GM18868 (cell line): ENCODE data around the gene ODF2L.
"Not testable (repeated sequence)": the region's sequence is repeated elsewhere in the genome, so short reads cannot be mapped to it uniquely, and the experiment has no call there.

Experiments used
- ATAC-seq: cut with Tn5 transposase; IDR thresholded peaks from one replicate; pipeline ENCODE4 v1.9.1; 2021; ENCODE audit warnings: mild to moderate bottlenecking, moderate library complexity; ENCODE audit not compliant: unreplicated experiment

Gene ODF2L

DNA sequence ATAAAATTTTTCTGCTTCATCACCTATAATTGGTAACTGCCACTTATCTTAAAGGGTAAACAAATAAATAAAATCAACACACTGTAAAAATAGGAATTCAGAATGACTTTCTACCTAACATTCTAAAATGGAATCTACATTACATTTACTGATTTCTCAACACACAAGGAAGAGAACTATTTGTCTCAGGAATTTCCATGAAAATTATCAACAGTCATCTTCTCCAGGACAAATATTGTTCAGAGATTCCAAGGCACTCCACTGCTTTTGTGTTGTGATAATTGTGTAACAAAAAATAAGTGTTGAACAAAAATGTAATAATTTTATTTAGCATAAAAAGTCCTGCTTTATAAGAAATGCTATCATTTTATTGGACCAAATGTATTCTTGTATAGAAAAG, 7.3 kb downstream of the ODF2L start:
- ATAC-seq: no peak

DNA sequence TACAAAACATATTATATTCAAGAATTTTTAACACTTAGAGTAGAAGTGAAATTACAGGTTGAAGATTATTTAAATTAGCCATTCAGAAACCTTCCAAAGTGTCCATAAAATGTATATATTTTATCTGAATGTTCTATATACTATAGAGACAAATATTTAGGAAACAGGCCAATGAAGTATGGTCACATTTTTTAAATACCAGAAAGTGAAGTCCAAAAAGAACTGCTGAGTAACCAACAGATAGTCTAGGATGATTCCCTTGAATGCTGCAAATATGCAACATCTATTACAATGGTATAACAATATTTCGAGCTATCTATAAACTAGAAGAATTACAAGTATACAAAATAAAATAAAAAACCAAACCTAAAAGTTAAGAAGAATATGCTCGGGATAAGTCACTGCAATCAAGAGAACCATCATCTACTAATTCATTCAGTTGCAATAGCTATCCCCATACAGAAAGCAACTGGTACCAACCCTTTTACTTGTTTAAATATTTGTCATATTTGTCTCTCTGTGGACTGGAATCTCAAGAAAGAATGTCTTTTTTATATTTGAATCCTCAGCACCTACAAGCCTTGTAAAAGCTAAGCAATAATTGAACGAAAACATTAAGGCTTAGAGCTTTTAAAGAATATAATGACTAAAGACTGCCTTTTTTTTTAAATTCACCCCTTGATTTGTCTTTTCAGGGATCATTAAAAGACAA, 8.1 kb downstream of the ODF2L start:
- ATAC-seq: no peak

DNA sequence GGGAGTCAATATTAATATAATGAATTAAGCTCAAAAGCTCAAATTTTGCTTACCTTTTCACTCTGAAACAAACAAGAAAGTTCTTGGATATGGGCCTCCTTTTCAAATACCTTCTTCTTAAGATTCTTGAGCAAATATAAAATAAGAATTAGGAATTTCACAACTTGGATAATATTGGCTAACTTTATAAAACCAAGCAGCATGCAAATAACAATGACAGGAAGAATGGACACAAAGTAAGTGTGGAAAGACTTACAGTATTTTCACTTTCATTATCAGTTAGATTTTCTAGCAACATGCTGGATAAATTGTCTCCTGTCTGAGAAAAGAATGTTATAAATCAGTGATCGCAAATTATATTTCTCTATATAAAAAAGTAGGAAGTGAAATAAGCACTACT, 13.2 kb downstream of the ODF2L start:
- peak; percentile 78 for ATAC-seq

DNA sequence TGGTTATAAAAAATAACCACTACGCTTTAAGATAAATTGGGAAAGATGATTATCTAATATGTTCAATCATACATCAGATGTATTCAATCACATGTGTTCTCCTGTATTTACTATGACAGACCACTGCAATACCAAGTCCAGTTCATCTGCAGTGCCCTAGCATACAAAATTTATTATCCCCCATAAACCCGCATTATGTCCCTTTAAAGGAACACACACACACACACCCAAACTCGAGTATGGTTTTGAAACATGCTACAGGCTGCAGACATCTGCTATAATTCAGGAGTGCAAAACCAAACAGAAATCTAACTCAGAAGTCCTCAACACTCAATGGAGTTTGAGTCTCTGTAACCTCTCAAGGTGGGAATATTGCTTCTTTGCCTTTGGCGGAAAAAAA, 14.9 kb downstream of the ODF2L start:
- ATAC-seq: no peak

DNA sequence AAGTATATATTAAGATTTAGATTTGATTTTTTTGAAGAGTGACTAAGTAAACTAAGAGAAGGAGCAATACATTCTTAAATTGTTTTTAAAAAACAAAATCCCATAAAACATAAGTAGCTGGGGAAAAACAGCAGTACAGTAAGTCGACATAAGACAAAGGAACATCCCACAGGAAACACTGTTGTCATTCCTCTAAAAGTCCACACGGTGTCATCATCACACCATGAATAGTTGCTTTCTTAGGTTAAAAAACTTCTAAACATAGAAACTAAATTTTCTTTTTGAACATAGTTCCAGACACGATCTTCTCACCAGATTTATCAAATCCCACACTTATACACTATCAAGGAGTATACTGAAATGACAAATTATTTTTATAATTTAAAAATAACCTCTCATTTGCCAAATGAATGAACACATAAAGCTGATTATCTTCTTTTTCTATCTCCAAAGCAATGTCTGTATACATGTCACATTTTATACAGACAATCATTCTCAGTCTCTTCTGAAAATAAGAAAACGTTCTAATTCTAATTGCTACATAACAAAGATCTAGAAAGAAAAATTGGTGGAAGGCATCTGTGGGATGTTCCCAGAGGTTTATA, 15.8 kb downstream of the ODF2L start:
- ATAC-seq: peak; percentile 74

DNA sequence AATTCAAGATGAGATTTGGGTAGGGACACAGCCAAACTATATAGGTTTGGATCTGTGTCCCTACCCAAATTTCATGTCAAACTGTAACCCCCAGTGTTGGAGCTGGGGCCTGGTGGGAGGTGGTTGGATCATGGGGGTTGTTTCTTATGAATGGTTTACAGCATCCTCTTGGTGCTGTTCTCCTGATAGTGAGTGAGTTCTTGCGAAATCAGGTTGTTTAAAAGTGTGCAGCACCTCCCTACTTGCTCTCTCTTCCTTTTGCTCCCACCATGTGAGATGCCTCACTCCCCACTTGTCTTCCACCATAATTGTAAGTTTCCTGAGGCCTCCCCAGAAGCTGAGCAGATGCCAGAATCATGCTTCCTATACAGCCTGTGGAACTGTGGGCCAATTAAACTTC, 17.3 kb downstream of the ODF2L start:
- ATAC-seq: no peak

DNA sequence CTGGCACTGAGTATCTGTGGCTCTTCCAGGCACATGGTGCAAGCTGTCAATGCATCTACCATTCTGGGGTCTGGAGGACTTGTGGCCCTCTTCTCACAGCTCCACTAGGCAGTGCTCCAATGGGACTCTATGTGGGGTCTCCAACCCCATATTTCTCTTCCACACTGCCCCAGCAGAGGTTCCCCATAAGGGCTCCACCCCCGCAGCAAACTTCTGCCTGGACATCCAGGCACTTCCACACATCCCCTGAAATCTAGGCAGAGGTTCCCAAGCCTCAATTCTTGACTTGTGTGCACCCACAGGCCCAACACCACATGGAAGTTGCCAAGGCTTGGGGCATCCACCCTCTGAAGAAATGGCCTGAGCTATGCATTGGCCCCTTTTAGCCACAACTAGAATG, 18.8 kb downstream of the ODF2L start:
- ATAC-seq: no peak

DNA sequence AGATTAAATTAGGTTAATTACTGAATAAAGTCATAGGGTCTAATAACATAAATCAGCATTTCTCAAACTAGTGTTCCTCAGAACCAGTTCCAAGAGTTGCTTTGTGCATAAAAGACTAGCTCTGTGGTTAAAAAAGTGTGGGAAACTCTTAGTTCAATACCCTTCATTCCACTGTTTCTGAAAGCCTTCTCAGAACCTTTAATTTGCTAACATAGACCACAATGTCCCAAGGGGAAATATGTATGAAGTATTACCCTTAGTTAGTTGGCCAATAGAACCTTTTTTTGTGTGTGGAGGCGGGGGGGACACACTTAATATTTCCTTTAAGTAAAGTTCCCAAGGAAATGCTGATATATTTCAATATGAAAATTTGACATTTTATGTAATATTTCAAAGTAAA, 20.4 kb downstream of the ODF2L start:
- no peak for ATAC-seq

DNA sequence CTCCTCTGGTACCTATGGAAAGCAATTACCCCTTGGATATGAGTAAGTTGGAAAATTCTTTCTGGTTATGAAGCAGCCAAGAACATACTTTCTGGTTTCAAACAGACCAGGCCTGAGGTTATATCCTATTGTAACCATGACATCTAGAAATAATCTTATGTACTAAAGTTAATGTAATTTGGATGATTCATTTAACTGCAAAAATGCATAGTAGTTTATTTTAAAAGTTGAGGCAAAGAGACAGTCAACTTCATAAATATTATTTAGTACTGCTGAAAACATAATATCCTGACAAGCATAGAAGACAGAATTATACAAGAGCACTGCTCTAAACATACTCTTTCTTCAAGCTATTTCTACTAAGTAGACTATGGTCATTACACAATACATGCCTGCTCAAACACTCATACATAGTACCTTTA, 25.5 kb downstream of the ODF2L start:
- ATAC-seq: no peak

DNA sequence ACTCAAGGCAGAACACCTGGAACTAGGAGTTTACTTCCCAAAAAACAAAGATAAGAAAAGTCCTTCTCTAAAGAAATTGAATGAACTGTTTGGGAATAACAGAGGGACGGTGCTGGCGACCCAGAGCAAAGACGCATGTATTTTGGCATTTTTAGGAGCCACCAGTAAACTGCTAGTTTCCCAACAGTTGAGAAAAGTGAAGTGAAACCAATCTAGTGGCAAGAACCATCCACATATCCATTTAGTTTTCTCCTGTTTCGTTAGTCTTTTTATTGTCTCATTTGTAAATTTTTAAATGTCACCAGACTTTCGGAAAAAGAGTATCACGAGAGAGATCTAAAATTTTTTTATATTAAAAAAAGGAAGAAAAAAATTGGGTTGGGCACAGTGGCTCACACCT, 30.2 kb downstream of the ODF2L start:
- no peak for ATAC-seq

DNA sequence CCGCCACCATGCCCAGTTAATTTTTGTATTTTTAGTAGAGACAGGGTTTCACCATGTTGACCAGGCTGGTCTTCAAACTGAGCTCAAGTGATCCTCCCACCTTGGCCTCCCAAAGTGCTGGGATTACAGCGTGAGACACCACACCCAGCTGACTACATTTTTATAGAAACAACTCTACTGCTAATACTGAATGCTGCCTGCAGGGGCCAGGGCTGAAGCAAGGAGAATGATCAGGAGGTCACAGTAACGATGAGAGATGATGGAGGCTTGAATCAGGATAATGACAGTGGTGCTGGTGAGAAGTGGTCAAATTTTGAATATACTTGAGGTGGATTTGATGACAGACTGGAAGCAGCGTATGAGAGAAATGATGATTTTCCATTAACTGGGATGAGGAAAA, 33.3 kb downstream of the ODF2L start:
- ATAC-seq: no peak

DNA sequence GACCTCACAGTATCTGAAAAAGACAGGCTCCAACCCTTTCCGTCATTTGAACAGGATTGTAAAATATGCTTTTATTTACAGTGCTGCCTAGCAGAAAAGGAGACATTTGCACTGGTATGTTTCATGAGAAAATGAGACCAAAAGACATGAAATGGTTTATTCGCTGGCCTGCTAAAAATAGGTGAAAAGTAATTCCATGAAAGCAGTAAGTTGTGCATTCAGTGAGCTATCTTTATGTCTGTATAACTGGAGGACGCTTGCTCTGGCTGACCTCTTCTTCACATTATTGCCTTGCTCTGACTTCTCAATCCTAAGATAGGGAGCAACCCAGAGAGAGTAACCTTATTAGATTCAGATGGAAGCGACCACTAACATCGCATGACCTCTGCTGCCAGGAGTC, 38.3 kb downstream of the ODF2L start:
- ATAC-seq: no peak

DNA sequence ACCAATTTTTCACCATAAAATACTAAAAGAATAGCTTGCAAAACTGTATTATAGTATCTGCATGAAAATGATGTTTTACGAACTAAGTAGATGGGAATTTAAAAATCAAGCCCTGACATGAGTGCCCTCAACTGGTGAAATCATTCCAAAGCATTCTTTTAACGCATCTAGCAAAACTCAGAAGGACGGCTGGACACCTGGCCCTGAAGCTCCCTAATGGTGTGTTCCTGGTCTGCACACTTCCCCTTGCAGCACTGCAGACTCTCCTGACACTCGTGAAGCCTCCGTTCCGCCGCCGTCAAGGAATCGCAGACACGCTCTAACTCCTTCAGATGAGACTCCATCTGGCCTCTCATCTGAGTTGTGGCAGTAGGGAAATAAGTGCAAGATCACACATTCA, 39.9 kb downstream of the ODF2L start:
- no peak for ATAC-seq

DNA sequence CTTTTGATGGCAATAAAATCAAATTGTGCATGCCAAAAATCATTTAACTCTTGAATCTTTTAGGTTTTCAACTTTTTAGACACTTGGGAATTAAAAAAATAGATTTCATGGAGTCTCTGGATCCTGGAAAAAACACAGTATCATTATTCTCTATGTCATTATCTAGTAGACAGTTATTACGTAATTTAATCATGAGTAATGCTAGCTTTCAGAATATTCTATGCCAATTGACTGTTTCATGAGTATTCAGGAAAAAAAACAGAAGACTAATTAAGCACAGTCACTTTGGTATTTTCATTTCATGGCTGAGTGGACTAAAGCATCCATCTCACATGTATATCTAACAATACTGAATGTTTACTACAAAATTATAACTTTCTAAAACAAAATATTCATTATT, 44.0 kb downstream of the ODF2L start:
- ATAC-seq: no peak

DNA sequence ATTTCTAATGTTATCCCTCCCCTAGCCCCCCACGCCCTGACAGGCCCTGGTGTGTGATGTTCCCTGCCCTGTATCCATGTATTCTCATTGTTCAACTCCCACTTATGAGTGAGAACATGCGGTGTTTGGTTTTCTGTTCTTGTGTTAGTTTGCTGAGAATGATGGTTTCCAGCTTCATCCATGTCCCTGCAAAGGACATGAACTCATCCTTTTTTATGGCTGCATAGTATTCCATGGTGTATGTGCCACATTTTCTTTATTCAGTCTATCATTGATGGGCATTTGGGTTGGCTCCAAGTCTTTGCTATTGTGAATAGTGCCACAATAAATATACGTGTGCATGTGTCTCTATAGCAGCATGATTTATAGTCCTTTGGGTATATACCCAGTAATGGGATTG, 45.9 kb downstream of the ODF2L start:
- ATAC-seq: not testable (repeated sequence)

DNA sequence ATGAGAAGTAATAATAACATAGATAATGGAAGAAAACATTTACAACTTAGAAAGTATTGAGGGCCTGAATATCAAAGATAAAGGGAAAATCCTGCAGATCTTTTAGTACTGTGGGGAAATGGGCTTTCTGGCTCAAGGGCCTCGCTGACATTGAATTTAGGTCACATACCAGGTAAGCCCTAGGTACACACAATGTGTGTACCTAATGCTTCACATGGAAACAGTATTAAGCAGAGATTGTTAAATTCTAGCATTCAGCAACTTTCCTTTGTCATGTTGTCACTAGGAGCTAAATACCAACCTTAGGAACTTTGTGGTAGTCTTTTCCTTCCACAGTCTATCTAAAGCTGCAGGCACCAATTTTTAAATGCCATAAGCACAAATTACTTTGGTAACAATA, 49.7 kb downstream of the ODF2L start:
- ATAC-seq: no peak

DNA sequence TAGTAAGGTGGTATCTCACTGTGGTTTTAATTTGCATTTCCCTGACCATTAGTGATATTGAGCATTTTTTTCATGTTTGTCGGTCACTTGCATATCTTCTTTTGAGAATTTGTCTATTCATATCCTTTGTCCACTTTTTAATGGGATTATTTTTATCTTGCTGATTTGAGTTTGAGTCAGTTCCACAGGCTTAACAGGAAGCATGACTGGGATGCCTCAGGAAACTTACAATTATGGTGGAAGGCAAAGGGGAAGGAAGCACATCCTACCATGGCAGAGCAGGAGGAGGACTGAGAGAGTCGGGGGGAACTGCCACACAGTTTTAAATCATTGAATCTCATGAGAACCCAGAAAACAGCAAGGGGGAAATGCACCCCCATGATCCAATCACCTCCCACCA, 51.1 kb downstream of the ODF2L start:
- ATAC-seq: no peak

DNA sequence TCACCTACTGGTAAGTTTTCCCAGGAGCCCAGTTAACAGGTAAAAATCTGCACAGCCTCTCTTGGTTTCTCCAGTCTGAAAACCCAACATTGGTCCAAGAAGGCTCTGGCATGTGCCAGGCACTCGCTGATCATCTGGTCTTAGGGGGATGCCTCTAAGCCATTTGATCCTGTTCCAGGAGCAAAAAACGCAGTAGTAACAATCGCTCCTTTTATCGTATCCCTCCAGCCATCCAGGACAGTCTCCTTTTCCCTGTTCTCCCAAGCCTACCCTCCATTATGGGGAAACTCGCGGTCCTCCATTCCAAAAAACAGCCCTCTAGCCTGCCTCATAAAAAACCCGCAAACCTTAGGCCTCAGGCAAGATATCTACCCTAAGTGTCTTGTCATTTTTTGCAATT, 56.2 kb downstream of the ODF2L start:
- ATAC-seq: no peak

DNA sequence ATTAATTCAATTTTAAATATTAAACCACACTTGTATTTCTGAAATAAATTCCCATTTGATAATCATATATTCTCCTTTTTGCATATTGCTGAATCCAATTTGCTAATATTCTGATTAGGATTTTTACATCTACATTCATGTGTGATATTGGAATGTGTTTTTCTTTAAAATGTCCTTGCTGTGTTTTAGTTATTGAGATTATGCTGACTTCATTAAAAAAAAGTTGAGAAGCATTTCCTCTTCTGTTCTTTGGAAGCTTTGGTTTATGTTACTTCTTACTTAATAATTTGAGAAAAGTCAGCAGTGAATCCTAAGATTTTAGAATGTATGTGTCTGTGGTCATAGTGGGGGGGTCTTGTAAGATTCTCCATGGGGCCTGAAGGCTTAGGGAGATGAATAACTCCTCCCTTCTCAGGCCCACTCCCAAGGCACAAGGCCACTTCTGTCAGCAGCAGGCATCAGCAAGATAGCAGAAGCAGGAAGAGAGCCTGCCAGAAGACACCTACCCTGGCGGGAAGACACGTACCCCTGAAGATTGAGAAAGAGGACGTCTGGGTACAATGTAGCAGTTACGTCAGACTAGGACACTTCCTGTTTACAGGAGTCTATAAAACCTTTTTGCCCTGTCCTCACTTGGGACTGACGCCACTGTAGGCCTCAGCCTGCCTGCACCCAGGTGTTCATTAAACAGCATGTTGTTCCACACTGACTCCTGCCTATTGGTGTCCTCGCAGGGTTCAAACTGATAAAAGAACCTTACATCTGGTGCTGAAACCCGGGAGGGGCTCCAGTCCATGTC, 56.9 kb downstream of the ODF2L start:
- ATAC-seq: no peak

DNA sequence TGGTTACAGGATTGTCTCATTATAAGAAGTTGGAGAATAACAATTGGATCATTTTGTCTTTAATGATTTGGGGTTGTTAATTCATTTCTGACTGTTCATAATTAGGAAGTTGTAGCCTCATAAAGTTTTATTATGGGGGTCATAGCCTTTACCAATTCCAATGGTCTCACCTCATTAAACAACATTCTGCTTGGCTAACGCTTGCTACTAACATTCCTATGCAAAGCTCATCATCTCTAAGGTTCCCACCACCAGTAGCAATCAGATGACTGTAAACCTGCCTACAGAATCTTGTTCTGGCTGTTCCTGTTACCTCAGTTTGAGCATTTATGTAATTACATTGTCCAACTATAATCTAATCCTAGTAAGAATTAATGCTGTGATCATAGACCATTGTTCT, 60.2 kb downstream of the ODF2L start:
- no peak for ATAC-seq

DNA sequence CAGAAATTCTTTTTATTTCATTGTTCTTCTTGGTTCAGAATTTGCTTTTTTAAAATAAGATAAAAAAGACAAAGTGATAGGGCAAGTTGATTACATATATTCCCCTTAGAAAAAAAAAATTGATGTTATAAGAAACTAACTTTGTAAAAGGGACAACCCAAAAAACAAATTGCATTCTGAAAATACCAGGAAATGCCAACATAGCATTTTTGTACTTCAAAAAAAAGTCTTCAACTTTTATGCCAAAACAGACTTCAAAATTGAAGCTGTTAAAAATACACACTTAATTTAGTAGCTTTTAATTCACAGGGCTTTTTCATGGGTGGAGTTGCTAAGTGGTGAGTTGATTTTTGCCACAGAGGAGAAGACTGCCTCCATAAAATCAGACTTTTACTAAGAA, 70.9 kb downstream of the ODF2L start:
- no peak for ATAC-seq

DNA sequence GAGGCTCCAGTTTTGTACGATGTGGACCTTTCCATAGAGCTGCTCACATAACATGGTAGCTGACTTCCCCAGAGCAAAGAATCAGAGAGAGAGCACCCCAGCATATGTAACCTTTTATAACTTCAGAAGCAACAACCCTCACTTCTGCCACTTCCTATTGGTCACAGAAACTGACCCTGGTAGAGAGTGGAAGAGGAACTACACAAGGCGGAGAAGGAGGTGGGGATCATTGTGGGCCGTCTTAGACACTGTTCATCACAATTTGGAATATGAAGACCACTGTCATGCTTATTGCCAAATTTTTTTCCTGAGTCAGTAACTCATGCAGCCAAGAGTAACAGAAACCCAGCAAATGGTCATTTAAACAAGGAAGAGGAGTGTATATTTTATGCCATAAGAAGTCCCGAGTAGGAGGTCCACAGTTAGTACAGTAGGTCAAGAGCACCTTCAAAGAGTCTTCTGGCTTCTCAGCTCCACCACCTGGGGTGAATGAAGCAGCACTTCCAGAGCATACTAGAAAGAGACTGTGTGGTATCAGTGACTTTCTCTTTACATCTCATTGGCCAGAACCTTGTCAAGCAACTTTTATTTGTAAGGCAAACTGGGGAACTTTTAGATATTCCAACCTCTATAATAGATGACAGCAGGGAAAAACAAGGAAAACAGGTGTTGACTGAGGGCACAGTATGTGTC, 71.8 kb downstream of the ODF2L start:
- no peak for ATAC-seq
